ENCODE results near the gene CD24. TPM values are rescaled to one million over a fixed set of nuclear protein-coding genes. Genes with fewer than 3 reads are reported as not detected.

CD24 gene
- total RNA-seq, 2 experiments from 2014 or later: 0.26 to 0.51 TPM

Other genes starting within 250 kb of the CD24 start
- 10 to 100 TPM; 15.7 to 20.5 TPM for gene MTRES1, start 53.5 kb upstream of the CD24 start, total RNA-seq
- 1 to 10 TPM; 4.4 to 4.5 TPM for gene BEND3, start 140.8 kb upstream of the CD24 start, total RNA-seq